ENCODE results near the gene TBC1D5.
"Not testable (repeated sequence)": the region's sequence is repeated elsewhere in the genome, so short reads cannot be mapped to it uniquely, and the experiment has no call there.

TBC1D5 gene, protein sequence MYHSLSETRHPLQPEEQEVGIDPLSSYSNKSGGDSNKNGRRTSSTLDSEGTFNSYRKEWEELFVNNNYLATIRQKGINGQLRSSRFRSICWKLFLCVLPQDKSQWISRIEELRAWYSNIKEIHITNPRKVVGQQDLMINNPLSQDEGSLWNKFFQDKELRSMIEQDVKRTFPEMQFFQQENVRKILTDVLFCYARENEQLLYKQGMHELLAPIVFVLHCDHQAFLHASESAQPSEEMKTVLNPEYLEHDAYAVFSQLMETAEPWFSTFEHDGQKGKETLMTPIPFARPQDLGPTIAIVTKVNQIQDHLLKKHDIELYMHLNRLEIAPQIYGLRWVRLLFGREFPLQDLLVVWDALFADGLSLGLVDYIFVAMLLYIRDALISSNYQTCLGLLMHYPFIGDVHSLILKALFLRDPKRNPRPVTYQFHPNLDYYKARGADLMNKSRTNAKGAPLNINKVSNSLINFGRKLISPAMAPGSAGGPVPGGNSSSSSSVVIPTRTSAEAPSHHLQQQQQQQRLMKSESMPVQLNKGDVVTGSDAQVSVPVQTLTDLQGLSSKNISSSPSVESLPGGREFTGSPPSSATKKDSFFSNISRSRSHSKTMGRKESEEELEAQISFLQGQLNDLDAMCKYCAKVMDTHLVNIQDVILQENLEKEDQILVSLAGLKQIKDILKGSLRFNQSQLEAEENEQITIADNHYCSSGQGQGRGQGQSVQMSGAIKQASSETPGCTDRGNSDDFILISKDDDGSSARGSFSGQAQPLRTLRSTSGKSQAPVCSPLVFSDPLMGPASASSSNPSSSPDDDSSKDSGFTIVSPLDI

DNA sequence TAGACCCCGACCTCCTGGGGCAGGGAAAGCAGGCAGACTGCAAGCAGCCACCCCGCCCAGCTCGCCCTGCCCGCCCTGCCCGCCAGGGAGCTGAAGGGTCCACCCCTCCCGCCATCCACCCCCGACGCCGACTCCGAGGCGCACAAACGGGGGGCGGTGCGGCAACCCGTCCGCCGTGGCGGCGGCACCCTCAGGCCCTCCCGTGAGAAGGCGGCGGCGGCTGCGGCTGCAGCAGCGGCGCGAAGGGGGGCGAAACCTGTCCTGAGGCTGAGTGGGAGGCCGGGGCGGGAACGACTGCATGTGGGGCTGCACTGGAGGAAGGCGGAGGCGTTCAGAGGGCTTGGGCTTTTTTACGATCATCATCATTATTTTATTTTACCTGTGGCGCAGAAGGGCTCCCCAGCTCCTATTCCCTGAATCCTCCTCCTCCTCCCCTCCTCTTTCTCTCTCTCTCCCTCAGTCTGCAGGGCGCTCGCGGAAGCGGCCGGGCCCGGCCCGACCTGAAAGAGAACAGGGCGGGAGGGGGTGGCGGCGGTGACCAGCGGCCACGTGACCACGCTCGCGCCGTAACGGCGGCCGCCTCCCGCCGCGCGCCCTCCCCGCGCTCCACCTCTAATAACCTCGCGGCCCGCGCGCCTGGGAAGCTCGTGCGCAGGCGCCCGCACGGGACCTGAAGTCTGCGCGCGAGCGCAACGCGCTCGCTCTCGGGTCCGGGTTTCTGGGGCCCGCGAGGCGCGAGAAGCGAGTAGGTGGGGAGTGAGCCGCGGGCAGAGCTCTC, at the start of gene TBC1D5:
Gene TBC1D5, minus strand, starts transcription at position 530 of the 778 bp plus-strand sequence. CDS start 234,061 bp downstream, outside the sequence.
- peak; percentile 99 for DNase-seq (ENCODE audit: low spot score)

DNA sequence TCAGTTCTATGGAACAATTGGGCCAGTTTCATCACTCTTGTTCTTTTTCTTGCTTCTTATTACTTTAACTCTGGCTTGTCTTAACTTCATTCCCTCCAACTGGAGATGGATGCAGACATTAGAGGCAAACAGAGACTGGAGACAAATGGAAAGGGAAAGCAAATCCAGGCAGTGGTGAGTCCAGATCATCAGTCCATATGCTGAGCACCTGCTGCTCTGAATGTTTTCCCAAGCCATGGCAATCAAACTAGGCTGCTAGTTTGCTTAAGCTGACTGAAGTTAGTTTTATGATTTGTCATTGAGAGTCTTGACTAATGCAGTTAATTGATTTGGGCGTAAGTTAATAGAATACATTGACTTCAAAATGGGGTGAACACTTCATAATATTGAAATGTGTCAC, 41.0 kb upstream of the TBC1D5 start:
- DNase-seq (ENCODE audit: low spot score) = no peak

DNA sequence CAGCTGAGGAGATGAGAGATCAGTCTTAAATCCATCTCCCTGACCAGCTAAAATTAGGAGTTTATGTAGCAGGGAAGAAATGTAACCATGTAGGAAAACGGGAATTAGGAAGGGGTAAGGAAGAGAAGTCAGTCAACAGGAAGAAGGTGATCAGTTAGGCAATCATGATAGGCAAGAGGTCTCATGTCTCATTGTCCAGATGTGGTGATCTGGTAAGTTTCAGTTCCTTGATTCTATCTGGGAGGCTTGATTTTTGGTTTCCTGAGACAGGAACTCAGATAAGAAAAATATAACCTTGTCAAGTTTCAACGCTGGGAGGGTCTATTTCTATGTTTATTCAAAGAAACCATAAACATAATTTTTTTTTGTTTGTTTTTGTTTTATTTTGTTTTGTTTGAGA, 40.3 kb upstream of the TBC1D5 start:
- no peak for DNase-seq (ENCODE audit: low spot score)

DNA sequence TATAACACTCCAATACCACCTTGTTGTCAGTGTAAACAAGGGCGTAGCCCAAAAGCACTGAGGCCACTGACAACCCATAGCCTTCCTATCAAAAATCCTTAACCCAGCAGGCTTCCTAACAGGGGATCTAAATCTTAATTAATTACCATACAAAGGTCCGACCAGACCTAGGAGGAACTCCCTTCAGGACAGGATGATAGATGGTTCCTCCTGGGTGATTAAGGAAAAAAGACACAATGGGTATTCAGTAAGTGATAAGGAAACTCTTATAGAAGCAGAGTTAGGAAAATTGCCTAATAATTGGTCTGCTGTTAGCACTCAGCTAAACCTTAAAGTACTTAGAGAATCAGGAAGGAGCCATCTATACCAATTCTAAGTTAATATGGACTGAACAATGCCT, 37.9 kb upstream of the TBC1D5 start:
- DNase-seq (ENCODE audit: low spot score) = not testable (repeated sequence)

DNA sequence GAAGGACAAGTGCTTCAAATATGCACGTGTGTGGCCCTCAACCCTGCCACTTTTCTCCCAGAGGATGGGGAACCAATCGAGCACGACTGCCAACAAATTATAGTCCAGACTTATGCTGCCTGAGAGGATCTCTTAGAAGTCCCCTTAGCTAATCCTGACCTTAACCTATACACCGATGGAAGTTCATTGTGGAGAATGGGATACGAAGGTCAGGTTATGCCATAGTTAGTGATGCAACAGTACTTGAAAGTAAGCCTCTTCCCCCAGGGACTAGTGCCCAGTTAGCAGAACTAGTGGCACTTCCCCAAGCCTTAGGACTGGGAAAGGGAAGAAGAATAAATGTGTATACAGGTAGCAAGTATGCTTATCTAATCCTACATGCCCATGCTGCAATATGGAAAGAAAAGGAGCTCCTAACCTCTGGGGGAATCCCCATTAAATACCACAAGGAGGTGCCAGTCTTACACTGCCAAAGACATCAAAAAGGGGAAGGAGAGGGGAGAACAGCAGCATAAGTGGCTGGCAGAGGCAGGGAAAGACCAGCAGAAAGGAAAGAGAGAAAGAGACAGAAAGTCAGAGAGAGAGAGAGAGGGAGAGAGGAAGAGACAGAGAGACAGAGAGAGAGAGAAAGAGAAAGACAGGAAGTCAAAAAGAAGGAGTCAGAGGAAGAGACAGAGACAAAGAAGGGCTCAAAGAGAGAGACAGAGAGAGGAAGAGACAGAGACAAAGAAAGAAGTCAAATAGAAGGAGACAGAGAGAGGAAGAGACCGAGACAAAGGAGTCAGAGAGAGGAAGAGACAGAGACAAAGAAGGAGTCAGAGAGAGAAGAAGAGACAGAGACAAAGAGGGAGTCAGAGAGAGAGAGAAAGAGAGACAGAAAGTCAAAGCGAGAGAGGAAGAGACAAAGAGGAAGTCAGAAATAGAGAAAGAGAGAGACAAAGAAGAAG, 37.1 kb upstream of the TBC1D5 start:
- DNase-seq (ENCODE audit: low spot score) = not testable (repeated sequence)

DNA sequence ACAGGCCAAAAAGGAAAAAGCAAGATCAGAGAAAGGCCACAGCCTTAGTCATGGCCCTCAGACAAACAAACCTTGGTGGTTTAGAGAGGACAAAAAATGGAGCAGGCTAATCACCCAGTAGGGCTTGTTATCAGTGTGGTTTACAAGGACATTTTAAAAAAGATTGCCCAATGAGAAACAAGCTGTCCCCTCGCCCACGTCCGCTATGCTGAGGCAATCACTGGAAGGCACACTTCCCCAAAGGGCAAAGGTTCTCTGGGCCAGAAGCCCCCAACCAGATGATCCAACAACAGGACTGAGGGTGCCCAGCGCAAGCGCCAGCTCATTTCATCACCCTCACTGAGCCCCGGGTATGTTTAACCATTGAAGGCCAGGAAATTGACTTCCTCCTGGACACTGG, 34.9 kb upstream of the TBC1D5 start:
- not testable (repeated sequence) for DNase-seq (ENCODE audit: low spot score)

DNA sequence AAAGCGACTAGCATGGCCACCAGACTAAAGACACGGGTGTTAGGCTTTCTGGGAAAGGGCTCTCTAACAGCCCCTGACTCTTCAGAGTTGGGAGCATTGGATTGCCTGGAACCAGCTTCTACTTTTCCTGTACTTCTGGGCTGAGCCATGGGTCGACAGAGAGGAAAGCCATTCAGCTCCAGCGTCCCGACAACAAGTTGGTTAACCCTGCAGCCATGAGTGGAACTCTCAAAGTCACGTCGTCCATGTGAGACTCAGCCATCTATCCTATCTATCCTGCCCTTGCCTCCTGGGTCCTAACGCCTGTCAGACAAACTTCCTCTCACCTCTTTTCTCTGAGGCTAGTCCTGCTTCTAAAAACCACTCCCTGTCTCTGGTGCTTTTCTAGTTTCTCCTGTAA, 32.6 kb upstream of the TBC1D5 start:
- DNase-seq (ENCODE audit: low spot score) = no peak

DNA sequence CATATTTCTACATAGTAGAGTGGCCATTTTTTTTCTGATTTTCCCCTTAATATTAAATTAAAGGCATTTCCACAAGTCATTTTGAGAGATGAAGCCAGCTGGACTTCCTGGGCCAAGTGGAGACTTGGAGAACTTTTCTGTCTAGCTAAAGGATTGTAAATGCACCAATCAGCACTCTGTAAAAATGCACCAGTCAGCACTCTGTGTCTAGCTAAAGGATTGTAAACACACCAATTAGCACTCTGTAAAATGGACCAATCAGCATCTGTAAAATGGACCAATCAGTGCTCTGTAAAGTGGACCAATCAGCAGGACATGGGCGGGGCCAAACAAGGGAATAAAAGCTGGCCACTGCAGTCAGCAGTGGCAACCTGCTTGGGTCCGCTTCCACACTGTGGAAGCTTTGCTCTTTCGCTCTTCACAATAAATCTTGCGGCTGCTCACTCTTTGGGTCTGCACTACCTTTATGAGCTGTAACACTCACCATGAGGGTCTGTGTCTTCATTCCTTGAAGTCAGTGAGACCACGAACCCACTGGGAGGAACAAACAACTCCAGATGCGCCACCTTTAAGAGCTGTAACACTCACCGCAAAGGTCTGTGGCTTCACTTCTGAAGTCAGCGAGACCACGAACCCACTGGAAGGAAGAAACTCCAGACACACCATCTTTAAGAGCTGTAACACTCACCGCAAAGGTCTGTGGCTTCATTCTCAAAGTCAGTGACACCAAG, 31.9 kb upstream of the TBC1D5 start:
- DNase-seq (ENCODE audit: low spot score) = not testable (repeated sequence)

DNA sequence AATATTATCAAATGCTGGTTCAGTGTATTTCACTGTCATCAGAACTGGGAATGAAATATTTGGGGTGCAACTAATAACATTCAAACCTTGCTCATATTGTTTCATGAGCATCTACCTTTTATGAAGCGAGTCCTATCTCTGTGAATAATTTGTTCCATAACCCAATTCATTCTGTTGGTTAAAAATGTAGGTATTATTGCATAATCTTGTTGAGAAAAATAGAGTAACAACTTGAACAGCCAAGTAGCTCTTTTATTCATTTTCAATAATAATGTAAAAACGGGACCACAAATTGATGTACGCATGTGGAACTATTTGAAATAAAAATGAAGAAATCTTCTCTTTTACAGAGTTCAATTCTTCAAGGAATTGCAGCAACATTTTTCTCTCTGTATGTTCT, 30.1 kb upstream of the TBC1D5 start:
- no peak for DNase-seq (ENCODE audit: low spot score)

DNA sequence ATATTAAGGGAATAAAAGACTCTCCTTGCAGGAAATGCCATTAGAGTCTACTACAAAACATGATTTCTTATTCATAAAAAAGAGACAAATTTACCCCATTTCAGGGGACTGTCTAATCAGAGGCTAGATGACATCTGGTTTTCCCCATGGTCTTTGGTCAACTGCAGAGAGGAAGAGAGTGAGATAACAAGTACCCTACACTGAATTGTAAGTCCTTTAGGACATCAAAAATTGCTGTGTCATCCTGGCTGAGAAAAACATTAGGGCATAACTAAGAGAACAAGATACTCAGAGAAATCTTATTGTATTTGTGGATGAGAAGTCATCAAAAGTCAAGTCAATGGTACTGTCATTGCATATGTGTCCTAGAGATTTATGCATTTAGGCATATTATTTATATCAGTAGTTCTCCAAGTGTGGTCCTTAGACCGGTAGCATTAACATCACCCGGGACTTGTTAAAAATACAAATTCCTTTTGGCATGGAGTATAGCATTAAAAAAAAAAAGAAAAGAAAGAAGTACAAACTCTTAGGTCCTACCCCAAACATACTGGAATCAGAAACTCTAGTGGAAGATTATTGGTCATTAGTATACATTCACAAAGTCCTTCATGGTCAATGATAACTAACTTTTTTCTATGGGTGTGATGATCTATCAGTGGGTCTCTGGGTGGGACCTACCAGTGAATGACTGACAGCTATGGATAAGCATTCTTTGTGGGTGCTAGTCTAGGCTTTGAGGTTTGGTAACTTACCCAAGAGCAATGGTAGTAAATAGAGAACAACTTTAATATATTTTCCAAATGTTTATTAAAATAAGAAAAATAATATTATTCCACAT, 29.0 kb upstream of the TBC1D5 start:
- DNase-seq (ENCODE audit: low spot score) = no peak

DNA sequence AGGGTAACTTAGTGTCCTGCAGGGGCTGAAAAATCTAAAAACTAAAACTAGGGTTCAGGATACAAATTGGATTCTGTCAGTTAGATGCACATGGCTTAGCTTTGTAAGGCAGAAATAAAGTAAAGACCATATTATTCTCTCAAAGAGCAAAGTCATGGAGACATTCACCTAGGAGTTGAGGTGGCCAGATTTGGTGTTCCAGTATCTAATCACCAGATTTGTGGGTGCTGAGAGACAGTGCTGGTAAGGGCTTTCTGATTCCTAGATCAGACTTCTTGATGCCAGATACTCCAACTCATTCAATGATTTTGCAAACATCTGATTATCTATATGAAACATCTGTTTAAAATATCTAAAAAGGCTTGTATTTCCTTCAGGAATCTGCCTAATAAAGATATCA, 28.3 kb upstream of the TBC1D5 start:
- DNase-seq (ENCODE audit: low spot score) = no peak

DNA sequence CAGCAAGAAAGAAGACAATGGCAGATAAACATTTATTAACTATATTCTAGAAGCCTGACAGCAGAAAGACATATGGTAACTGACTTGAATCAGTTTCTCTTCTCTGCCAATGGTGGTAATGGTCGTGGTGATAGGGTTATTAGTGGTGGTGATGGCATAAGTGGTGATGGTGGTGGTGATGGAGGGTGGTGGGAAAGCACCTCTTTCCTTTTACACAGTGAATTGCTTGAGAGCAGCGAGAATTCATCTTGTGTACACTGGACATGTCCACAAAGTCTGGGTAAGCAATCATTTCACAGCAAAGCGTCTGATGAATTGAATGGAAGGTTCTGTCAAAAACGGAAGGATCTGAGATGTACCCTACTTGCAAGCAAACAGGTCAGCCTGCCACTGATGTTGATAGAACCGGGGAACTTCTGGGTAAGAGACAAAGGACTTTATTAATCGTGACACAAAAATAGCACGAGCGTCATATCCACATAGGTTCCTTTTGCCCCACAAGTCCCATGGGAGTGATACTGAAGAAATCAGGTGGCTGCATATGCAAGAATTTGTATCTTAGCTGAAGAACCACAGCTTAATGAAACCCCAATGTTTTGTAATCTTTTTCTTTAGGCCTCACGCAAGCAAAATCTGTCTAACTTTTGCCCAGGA, 23.5 kb upstream of the TBC1D5 start:
- DNase-seq (ENCODE audit: low spot score) = no peak

DNA sequence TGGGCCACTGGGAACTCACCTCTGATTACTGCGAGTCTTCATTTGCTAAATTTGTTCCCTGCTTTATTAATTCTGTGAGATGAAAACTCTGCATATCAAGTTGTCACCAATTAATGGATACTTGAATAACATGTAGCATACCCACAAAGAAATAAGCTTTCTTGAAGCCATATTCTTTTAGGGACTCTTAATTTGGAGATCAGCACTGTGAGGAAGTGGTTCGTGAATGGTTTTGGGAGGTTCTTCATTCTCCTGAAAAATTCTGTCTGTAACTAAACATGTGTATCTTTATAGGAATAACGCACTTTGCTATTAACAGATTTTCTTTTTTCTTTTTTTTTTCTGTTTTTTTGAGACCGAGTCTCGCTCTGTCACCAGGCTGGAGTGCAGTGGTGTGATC, 19.1 kb upstream of the TBC1D5 start:
- no peak for DNase-seq (ENCODE audit: low spot score)

DNA sequence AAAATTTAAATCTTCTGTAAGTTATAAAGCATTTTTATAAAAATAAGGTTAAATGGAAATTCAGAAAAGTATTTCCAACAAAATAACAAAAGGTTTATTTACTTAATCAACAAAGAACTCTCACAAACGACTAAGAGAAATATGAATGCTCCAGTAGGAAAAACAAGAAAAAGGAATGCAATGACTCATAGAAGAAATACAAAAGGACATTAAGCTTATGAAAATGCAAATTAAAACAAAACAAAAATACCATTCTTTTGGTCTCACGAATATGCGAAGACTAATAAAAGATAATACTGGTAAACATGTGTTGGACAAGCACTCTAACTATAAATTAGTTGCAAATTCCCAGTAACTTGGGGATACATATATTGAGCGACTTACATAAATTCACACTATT, 17.5 kb upstream of the TBC1D5 start:
- DNase-seq (ENCODE audit: low spot score) = no peak

DNA sequence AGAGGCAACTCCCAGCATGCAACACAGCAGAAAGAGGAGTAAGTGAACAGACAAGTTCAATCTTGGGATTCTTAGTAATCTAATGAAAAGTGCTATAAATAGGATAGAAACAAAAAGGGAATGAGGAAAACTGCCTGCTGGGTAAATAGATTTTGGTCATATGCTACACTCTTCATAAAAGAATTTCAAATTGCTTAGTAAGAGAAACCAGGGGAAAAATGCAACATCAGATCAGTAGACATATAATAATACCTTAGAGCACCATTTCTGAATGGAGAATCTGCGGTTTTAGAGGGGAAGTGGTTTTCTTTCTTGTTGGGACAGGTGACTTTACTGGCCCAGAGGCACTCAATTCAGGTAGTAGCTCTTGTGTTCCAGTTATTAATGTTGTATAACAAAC, 13.4 kb upstream of the TBC1D5 start:
- no peak for DNase-seq (ENCODE audit: low spot score)

DNA sequence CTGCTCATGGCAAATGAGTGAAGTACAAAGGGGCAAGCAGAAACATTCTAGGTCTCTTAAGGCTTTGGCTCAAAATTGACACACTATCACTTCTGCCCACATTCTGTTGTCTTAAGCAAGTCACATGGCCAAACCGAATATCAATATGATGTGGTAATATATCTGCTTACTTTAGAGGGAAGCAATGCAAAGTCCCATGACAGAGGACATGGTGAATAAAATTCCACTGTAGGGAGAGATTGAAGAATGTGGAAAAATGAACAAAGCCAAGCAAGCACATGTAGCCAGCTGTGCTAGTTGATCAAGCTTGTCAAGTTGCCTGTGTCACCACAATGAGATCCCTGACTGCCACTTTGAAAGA, 11.2 kb upstream of the TBC1D5 start:
- no peak for DNase-seq (ENCODE audit: low spot score)

DNA sequence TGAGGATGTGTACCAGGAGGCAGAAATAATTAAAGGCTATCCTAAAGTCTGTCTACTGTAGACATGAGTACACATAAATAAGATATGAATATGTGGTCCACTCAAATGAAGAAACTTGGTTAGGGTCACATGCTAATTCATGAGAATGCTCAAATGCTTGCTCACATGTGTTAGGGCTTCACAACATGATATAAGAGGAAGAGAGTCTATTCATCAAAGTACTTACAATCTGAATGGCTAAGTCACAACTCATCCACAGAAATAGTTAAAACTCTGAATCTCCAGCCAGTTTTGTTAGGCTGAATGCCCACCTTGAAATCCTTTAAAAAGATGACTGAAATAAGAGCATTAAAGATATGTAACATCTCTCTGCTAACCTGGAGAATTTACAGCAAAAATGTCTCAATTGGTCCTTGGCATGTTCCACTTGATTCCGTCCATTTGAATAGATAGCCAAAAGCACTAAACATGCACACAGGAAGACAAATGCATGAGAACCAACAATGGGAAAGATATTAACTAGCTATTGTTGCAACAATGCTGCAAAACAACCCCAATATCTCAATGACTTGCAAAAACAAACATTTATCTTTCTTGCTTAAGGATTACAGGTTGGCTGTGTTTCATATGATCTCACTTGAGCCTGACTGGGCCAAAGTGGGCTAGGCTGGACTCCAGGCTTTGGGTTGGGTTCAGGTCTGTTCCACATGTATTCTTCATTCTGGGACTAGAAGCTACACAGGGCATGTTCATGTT, 10.6 kb upstream of the TBC1D5 start:
- DNase-seq (ENCODE audit: low spot score) = no peak

DNA sequence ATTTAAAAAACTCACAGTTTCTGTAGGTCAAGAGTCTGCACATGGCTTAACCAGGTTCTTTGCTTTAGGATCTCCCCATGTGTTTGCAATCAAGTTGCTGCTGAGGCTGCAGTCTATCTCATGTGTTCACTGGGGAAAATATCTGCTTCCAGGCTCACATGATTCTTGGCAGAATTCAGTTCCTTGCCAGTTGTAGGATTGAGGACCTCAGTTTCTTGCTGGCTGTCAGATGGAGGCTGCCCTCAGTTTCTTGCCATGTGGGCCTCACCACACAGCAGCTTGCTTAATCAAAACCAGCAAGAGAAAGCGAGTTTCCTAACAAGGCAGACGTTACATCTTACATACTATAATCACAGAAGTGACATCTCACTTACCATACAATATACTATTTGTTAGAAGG, 10.0 kb upstream of the TBC1D5 start:
- DNase-seq (ENCODE audit: low spot score) = no peak

Data from AG20443 (cell line).